Lower leg skin (tissue), 4 donors: Measurements from ENCODE around the gene TMEM43. TPM values are rescaled to one million over a fixed set of nuclear protein-coding genes. Genes with fewer than 3 reads are reported as not detected.
A peak's percentile ranks its signal among the peaks of the same experiment; 100 is the strongest.
"Not testable (repeated sequence)": the region's sequence is repeated elsewhere in the genome, so short reads cannot be mapped to it uniquely, and the experiment has no call there.

Experiments
- DNase-seq, 2 donors: peaks; one replicate each; pipeline ENCODE4 v3.0.0-alpha.2; 2019; ENCODE audit warnings: low spot score in 2 of 2
- H3K4me3 ChIP-seq: fragments of 200-600 bp; sonication (generic); 2 replicates; pipeline ENCODE4 v1.5.1; 2017; ENCODE audit warnings: mild to moderate bottlenecking, low read depth; ENCODE audit not compliant: poor library complexity, severe bottlenecking
- CTCF ChIP-seq, 3 donors: fragments of 450-650 bp; IDR thresholded peaks; one replicate each; pipeline ENCODE4 v1.5.1; 2016; ENCODE audit warnings: antibody characterized with exemption in 3 of 3, mild to moderate bottlenecking in 3 of 3, moderate library complexity in 2 of 3
- POLR2A ChIP-seq, 2 donors: fragments of 450-650 bp; IDR thresholded peaks; one replicate each; pipeline ENCODE4 v1.6.1; 2016 to 2017; ENCODE audit warnings: antibody characterized with exemption in 2 of 2, mild to moderate bottlenecking in 1 of 2, moderate library complexity in 1 of 2
- WGBS, 2 donors: methylation state at CpG; one replicate each; pipeline ENCODE4 v1.1.5; 2018; 5-methylcytosine and 5-hydroxymethylcytosine counted together
- intact Hi-C: fragments of 100-400 bp; cut with DNase I; formaldehyde crosslinking; loops from one replicate; pipeline ENCODE4 v1.15.0; 2023; ENCODE audit warnings: low total_unique reads
- total RNA-seq, 4 donors: library from RNA; depleted of rRNA; stranded (reverse); fragments of >200 nt; gene quantifications; one replicate each; pipeline ENCODE4 v1.1.0, GENCODE V29; 2016

The TMEM43 gene
- total RNA-seq, result 100 to 1,000 TPM; 184 to 225 (median 202) TPM

- peak within 1 kb of the TSS; percentile 99 for H3K4me3 ChIP-seq
- intact Hi-C loops, result loop anchor here (10.0 kb wide), 1 partner anchor 50 kb away; the partner anchor contains the start of genes LSM3 and XPC
- peak in 1 of 3 donors; percentile 6 for TF ChIP-seq CTCF (IDR thresholded peaks at IDR 0.05)
- TF ChIP-seq POLR2A (IDR thresholded peaks at IDR 0.05), result no peak
- DNase-seq, result peak; percentile 99 to 100
- WGBS, 2 donors, result 0% methylated on average over 30 to 33 of the region's 55 CpGs
These were observed at the start of gene TMEM43, which contains the start of gene CHCHD4 for GRCh38 chr3:14124615-14125192. Gene TMEM43, plus strand, starts transcription at chr3:14125052. Its CDS starts 142 bp downstream, at chr3:14125194. Gene CHCHD4, minus strand, starts transcription at chr3:14124870. Its CDS starts 194 bp downstream, at chr3:14124676.

GRCh38 chr3:14075233-14075632 is 49.6 kb upstream of the TMEM43 start:
- intact Hi-C loops, DNase-seq, H3K4me3 ChIP-seq: not testable (repeated sequence)
- 77 to 84% methylated on average over 3 of the region's 3 CpGs for WGBS, 2 donors

GRCh38 chr3:14077310-14077709 is 47.5 kb upstream of the TMEM43 start:
- H3K4me3 ChIP-seq, result no peak overlapping the region
- no peak for DNase-seq
- intact Hi-C loops, result no loop called here
- no peak for TF ChIP-seq CTCF (IDR thresholded peaks at IDR 0.05)
- TF ChIP-seq POLR2A (IDR thresholded peaks at IDR 0.05), result no peak
- 90 to 100% methylated on average over 1 of the region's 1 CpG for WGBS, 2 donors

GRCh38 chr3:14082108-14082657 is 42.7 kb upstream of the TMEM43 start:
- intact Hi-C loops, result no loop called here
- 78 to 87% methylated on average over 5 of the region's 5 CpGs for WGBS, 2 donors
- DNase-seq, result no peak
- no peak for TF ChIP-seq POLR2A (IDR thresholded peaks at IDR 0.05)
- TF ChIP-seq CTCF (IDR thresholded peaks at IDR 0.05), result no peak
- H3K4me3 ChIP-seq, result no peak overlapping the region

GRCh38 chr3:14087461-14087860 is 37.4 kb upstream of the TMEM43 start:
- 82 to 88% methylated on average over 5 of the region's 5 CpGs for WGBS, 2 donors
- H3K4me3 ChIP-seq, intact Hi-C loops, DNase-seq: not testable (repeated sequence)

- DNase-seq, H3K4me3 ChIP-seq, intact Hi-C loops: not testable (repeated sequence)
- WGBS, 2 donors, result 67 to 83% methylated on average over 3 to 4 of the region's 5 CpGs
These were observed 32.9 kb upstream of the TMEM43 start for GRCh38 chr3:14091959-14092358.

GRCh38 chr3:14092464-14092863 is 32.4 kb upstream of the TMEM43 start:
- WGBS, 2 donors, result 91 to 93% methylated on average over 2 of the region's 2 CpGs
- no peak overlapping the region for H3K4me3 ChIP-seq
- no peak for DNase-seq
- no peak for TF ChIP-seq CTCF (IDR thresholded peaks at IDR 0.05)
- no peak for TF ChIP-seq POLR2A (IDR thresholded peaks at IDR 0.05)
- intact Hi-C loops, result no loop called here
